HepG2 (cell line): ENCODE measurements around the gene AS3MT. TPM values are rescaled to one million over a fixed set of nuclear protein-coding genes. Genes with fewer than 3 reads are reported as not detected.

Experiments
- CBFB ChIP-seq: sonication (generic); formaldehyde crosslinking; IDR thresholded peaks from 2 replicates; pipeline ENCODE4 v1.4.0; 2020; ENCODE audit warnings: missing genetic modification reagents
- JUN ChIP-seq: sonication (generic); formaldehyde crosslinking; IDR thresholded peaks from 2 replicates; pipeline ENCODE4 v1.4.0; 2020; ENCODE audit warnings: mild to moderate bottlenecking, missing genetic modification reagents
- KDM1A ChIP-seq: IDR thresholded peaks from 2 replicates; pipeline ENCODE4 v1.6.1; 2016; ENCODE audit warnings: missing compliant biosample characterization
- KDM5B ChIP-seq: sonication (generic); formaldehyde crosslinking; IDR thresholded peaks from 2 replicates; pipeline ENCODE4 v1.4.0; 2020; ENCODE audit warnings: missing genetic modification reagents, mild to moderate bottlenecking, borderline replicate concordance
- MXD4 ChIP-seq: IDR thresholded peaks from 2 replicates; pipeline ENCODE4 v1.6.1; 2016; ENCODE audit warnings: mild to moderate bottlenecking, missing biosample characterization, missing genetic modification reagents
- MYPOP ChIP-seq: sonication (generic); formaldehyde crosslinking; IDR thresholded peaks from 2 replicates; pipeline ENCODE4 v1.8.1; 2023; ENCODE audit warnings: mild to moderate bottlenecking, moderate library complexity, missing genetic modification reagents
- RFX1 ChIP-seq: fragments of 450-650 bp; IDR thresholded peaks from 2 replicates; pipeline ENCODE4 v1.6.1; 2017
- ZBTB39 ChIP-seq: sonication (generic); formaldehyde crosslinking; IDR thresholded peaks from 2 replicates; pipeline ENCODE4 v1.5.0; 2020; ENCODE audit warnings: missing genetic modification reagents
- ZBTB43 ChIP-seq: sonication (generic); formaldehyde crosslinking; conservative IDR thresholded peaks from 2 replicates; pipeline ENCODE4 v1.4.0; 2020; ENCODE audit warnings: missing genetic modification reagents
- ZNF329 ChIP-seq: sonication (generic); formaldehyde crosslinking; IDR thresholded peaks from 2 replicates; pipeline ENCODE4 v1.9.0; 2021; ENCODE audit warnings: low read depth, mild to moderate bottlenecking, missing genetic modification reagents
- ZNF687 ChIP-seq: sonication (generic); formaldehyde crosslinking; IDR thresholded peaks from 2 replicates; pipeline ENCODE4 v1.5.1; 2020; ENCODE audit warnings: mild to moderate bottlenecking, missing genetic modification reagents, moderate library complexity
- ZNF703 ChIP-seq: sonication (generic); formaldehyde crosslinking; IDR thresholded peaks from 2 replicates; pipeline ENCODE4 v1.5.1; 2020; ENCODE audit warnings: missing genetic modification reagents, mild to moderate bottlenecking, moderate library complexity, borderline replicate concordance
- ZNF746 ChIP-seq: sonication (generic); formaldehyde crosslinking; IDR thresholded peaks from 2 replicates; pipeline ENCODE4 v1.8.0; 2022; ENCODE audit warnings: mild to moderate bottlenecking, missing genetic modification reagents
- ZNF770 ChIP-seq: sonication (generic); formaldehyde crosslinking; IDR thresholded peaks from 2 replicates; pipeline ENCODE4 v1.5.0; 2020; ENCODE audit warnings: mild to moderate bottlenecking, missing genetic modification reagents
- ZNF788 ChIP-seq: sonication (generic); formaldehyde crosslinking; IDR thresholded peaks from 2 replicates; pipeline ENCODE4 v1.5.0; 2020; ENCODE audit warnings: mild to moderate bottlenecking, missing genetic modification reagents, borderline replicate concordance
- ZSCAN31 ChIP-seq: sonication (generic); formaldehyde crosslinking; IDR thresholded peaks from 2 replicates; pipeline ENCODE4 v1.5.0; 2020; ENCODE audit warnings: low read depth, mild to moderate bottlenecking, missing genetic modification reagents
- polyA plus RNA-seq, 8 experiments: library from polyadenylated mRNA; depleted of rRNA in 3 of 8; stranded (reverse) in 7 of 8; unstranded in 1 of 8; fragments of >200 nt; fragmentation: Illumina TruSeq in 4 of 8; extraction: Trizol in 4 of 8; gene quantifications; 2 replicates each; pipeline versions ENCODE4 v1.2.1 to v1.2.3, GENCODE V29; 2011 to 2016; ENCODE audit warnings: low read depth in 4 of 8, missing spikeins in 1 of 8, mixed read lengths in 1 of 8; ENCODE audit not compliant: insufficient read depth in 1 of 8
- total RNA-seq, 5 experiments: library from RNA; depleted of rRNA; stranded (reverse); fragments of >200 nt; fragmentation: Illumina TruSeq; extraction: Trizol; gene quantifications; 2 replicates each; pipeline ENCODE4 v1.2.3, GENCODE V29; 2016; ENCODE audit warnings: low read depth in 1 of 5

Gene AS3MT
- total and polyA plus RNA-seq, 2 of the 13 experiments (the other 11 are each of a cell fraction or from before 2014, with no cell fraction given): 8.7 to 17.4 TPM

GRCh38 chr10:102919246-102919959 lies 50.1 kb downstream of the AS3MT start (continued):
- TF ChIP-seq ZSCAN31 (no peak), MXD4 (CRISPR knock-in tag) (no peak; the same call in 1 of the 2 replicates), RFX1 (0 out of 2 replicates have a peak, but pooled peaks have one; percentile 11), ZNF746 (CRISPR knock-in tag) (0 out of 2 replicates have a peak, but pooled peaks have one; percentile 30), ZNF770 (CRISPR knock-in tag) (0 out of 2 replicates have a peak, but pooled peaks have one; percentile 9), ZBTB39 (CRISPR knock-in tag) (0 out of 2 replicates have a peak, but pooled peaks have one; percentile 13), KDM1A (CRISPR knock-in tag) (no peak), ZNF703 (CRISPR knock-in tag) (no peak), ZBTB43 (0 out of 2 replicates have a peak, but pooled peaks have one; percentile 32), ZNF329 (CRISPR knock-in tag) (0 out of 2 replicates have a peak, but pooled peaks have one; percentile 54), ZNF687 (CRISPR knock-in tag) (peak; percentile 98), MYPOP (CRISPR knock-in tag) (peak; percentile 90), ZNF788 (no peak), CBFB (CRISPR knock-in tag) (peak; percentile 69; the same call in 1 of the 2 replicates), KDM5B (peak; percentile 74; the same call in 1 of the 2 replicates), JUN (0 out of 2 replicates have a peak, but pooled peaks have one; percentile 2)
